Erythroblast (primary cell): Measurements from ENCODE around the gene TMOD4.

Experiments
- GATA1 ChIP-seq: IDR thresholded peaks from 2 replicates; pipeline ENCODE4 v1.6.1; 2011; ENCODE audit warnings: low read depth, mild to moderate bottlenecking, control low read depth, low read length, moderate library complexity
- POLR2A ChIP-seq: IDR thresholded peaks from 2 replicates; pipeline ENCODE4 v1.6.1; 2011; ENCODE audit warnings: mild to moderate bottlenecking, low read length

- TF ChIP-seq POLR2A (no peak), GATA1 (no peak)
Observed at GRCh38 chr1:151130987-151131586, 44.7 kb downstream of the TMOD4 start.
